ENCODE data around the gene DNAH14.

- TF ChIP-seq CTCF (IDR thresholded peaks at IDR 0.05; ENCODE audit: poor library complexity), result no peak
- TF ChIP-seq EZH2phosphoT487 (IDR thresholded peaks at IDR 0.05; ENCODE audit: low read depth, severe bottlenecking, unreplicated experiment), result no peak
- no peak for TF ChIP-seq EZH2 (IDR thresholded peaks at IDR 0.05; ENCODE audit: borderline replicate concordance)
These were observed 497.1 kb downstream of the DNAH14 start for GRCh38 chr1:225426395-225427234.
